NOMO-1 treated with dmso at 0.1 percent for 144 hours (cell line): ENCODE data around the gene SOX5.
"Not testable (repeated sequence)": the region's sequence is repeated elsewhere in the genome, so short reads cannot be mapped to it uniquely, and the experiment has no call there.

Experiments used
- DNase-seq: peaks from one replicate; lab custom pipeline; 2025; ENCODE audit not compliant: unreplicated experiment; lab: John Stamatoyannopoulos, UW

SOX5 gene

DNA sequence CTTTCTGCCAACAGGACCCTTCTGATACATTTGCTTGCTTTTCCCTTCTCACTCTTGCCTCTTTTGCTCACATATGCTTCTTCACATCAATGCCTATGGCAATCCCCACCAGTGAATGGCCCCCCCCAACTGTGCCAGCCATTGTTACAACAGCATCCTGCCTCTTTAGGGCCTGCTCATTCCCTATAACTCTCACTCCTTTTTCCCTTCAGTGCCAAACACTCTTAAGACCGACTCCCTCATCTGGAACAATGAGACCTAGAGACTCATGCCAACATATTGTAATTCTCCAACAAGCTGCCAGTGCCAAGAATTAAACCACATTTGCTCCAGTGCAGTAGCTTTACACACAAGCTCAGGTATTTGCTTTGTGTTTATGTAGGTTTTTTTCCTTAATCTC, 189.0 kb downstream of the SOX5 start:
- no peak for DNase-seq

DNA sequence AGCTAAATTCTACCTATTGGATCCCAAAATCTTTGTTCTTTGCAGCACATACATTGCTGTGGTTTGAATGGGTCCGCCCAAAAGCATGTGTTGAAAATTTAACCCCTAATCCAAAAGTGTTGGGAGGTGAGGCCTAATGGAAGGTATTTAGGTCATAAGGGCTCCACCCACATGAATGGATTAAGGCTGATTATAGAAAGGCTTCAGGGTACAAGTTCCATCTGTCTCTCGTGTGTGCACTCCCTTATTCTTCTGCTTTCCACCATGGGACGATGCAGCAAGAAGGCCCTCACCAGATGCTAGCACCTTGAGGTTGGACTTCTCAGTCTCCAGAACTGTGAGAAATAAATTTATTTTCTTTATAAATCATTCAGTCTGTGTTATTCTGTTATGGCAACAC, 190.9 kb downstream of the SOX5 start:
- no peak for DNase-seq

DNA sequence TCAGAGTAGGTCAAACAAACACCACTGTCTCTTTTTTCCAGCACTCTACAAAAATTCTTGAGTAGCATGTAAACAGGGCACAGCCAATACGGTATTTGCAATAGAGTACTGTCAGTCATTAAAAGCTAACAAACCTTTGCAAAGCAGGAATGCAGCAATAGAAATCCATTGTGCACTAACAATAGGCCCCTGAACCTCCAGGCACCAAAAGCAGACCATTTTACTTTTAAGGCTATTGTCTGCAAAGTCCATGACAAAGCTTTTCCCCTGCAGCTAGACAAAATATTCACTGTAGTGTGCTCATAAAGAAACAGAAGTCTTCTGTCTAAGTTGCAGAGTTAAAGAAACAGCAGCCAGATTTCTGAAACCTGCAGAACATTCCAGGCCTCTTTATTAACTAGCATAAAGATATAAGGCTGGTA, 191.9 kb downstream of the SOX5 start:
- DNase-seq, result no peak

DNA sequence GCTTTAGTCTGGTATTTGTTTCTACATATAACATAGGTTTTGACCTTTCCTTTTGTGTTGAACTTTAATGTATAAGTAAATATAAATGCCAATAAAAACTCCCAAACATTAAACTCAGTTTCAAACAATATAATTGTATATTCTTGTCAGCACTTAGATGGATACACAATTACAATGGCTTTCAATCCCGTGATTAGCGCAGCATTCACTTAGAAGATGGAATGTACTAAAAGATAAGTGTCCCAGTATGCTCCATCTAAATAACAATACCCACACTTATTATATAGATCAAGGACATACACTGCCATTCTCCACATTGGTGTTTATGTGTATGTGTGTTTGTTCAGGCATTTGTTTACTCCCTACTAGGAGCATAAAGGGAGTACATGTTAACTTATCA, 193.1 kb downstream of the SOX5 start:
- no peak for DNase-seq

DNA sequence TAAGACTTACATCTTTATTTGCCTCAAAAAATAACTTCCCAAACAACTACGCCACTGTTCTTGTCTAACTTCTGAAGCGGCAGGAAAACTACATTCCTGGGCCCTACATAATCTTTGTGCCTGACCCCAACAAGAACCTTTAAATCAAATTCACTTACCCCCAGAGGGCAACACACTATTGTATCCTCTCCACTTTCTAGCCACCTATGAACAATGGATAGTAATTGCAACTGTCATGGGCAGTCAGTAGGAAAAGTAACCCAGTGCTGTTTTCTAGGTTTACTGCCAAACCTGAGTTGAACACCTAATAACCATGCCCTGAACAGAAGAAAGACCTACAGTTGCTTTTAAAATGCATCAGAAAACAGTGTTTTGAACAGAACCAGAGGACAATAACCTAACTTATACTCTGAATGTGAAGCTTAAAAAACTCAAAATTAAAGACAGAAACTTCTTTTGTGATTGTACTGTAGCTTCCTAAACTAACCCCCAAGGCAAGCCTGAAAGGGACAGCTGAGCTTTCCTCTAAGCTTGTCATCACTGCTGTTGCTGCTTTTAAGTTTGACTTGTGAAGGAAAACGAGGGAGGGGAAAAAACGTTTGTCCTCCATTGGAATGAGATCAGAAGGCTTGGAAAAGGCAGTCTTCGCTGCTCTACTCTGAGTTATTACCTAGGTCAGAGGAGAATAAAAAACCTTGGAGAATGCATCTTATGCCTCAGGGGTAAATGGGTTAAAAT, 195.7 kb downstream of the SOX5 start:
- DNase-seq, result no peak

DNA sequence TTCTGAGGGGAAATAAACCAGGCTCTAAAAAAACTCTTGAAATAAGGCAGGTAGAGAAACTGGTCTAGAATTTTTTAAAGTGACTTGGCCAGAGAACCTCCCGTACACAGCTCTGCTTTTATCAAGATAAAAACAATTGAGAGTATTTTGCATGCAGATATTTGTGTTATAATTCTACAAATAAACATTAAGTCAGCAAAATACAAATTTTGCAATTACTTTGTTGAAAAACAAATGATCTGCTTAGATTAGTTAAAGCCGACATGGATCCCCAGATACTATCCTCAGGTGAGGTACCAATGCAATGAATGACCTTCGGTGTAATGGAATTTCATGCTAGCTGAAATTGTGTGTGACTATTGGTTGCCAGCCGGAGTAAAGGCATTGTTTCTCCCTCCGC, 197.2 kb downstream of the SOX5 start:
- no peak for DNase-seq

DNA sequence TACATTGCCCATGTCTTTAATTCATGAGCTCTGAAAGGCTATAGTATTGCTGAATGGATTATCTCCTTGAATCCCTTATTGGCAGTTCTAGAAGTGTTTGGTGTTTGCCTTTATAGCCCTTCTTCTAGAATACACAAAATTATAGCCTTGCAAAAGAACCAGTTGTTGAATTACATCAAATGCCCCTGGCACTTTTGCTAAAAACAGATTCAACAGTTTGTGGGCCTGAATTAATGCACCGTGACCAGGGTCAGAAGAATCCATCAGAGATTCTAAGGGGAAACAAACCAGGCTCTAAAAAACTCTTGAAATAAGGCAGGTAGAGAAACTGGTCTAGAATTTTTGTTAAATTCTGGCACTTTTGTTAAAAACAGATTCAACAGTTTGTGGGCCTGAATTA, 197.8 kb downstream of the SOX5 start:
- no peak for DNase-seq

DNA sequence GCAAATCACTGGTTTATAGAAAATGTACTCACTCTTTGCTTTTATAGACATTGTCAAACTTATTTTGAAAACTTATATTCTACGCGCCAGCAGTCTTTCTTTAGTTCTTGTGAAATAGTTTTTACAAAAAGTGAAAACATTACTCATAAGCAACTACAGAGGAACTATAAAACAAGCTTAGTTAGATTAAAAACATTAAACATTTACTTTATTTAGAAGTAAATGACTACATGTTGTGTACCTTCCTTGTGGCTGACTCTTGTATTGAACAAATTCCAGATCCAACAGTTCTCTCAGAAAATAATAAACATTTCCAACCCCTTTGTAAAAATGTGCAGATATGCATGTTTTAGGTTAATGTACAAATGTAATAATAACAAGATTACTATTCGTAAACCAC, 198.5 kb downstream of the SOX5 start:
- DNase-seq, result no peak

DNA sequence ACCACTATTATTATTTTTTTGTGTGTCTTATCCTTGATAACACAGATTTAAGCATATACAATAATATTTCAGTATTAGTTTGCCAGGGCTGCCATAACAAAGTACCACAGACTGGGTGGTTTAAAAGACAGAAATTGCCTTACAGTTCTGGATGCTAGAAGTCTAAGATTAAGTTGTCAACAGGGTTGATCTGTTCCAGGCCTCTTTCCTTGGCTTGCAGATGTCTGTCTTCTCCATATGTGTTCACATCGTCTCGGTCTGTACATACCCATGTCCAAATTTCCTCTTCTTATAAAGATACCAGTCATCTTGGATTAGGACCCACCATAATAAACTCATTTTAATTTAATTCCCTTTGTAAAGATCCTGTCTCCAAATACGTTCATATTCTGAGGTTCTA, 204.8 kb downstream of the SOX5 start:
- no peak for DNase-seq

DNA sequence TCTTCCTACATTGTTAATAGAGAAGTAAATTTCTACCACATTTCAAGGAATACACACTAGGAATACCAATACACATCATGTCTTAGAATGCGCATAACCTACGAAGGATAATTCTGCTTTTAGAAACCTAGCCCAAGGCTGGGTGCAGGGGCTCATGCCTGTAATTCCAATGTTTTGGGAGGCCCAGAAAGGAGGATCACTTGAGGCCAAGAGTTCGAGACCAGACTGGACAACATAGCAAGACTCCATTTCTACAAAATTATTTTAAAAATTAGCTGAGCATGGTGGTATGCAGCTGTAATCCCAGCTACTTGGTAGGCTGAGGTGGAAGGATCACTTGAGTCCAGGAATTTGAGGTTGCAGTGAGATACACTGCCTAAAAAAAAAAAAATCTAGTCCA, 206.9 kb downstream of the SOX5 start:
- no peak for DNase-seq

DNA sequence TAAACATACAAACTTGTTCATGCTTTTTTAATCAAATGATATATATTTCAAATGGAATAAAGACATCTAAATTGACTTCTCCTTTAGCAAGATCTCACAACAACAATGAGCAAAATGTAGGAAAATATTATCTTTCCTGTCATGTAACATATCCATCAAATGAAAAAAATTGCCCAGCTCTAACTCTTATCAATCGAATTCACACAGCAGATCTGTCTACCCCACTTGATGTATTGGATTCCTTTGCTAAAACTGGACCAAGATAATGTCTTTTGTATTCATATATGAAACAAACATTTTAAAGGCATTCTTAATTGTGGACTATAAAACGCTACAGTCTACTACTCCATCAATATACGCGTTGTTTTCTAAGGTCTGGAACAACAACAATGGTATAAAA, 218.0 kb downstream of the SOX5 start:
- no peak for DNase-seq

DNA sequence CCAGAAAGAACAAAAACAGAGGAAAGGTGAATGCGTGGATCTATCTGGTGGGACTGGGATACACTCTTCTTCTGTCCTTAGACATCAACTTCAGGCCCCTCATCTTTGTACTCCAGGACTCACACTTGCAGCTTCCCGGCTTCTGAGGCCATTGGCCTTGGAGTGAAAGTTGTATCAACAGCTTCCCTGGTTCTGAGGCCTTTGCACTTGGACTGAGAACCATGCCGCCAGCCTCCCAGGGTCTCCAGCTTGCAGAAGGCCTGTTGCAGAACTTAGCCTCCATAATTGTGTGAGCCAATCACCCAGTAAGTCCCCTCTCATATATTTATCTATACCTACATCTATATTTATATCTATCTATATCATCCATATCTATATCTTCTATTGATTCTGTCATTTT, 218.4 kb downstream of the SOX5 start:
- DNase-seq, result no peak

DNA sequence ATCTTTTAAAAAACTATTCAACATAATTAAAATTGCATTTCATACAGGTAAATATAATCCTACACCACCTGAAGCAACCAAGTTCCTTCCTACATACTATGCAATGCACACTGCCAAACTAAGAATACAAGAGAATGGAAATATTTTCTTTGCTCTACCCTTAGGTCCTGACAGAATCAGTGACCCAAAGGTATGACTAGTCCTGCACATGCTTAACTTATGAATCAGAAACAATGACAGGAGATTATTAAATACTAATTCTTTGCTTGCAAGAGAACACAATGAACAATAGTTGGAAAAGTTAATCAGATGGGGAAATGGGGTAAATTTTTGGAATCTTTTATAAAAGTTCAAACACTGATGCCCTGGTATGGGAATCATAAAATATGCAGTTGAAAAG, 220.1 kb downstream of the SOX5 start:
- no peak for DNase-seq

DNA sequence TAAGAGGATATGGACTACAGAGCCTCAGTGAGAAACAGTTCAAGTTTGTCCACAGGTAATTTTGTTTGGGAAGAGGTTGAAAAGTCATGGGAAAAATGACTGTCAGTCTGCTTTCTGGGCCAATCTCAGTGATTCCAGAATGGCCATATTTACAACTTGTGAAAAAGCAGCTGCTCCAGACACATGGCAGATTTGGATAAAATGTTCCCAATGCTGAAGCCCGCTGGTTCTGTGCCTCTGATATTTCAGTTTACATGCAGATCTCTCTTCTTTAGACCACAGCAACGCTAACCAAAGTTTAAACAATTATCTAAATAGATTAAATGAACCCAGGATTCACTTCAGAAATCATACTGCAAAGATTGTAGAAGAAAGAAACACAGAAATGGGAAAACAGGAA, 222.8 kb downstream of the SOX5 start:
- DNase-seq, result no peak

DNA sequence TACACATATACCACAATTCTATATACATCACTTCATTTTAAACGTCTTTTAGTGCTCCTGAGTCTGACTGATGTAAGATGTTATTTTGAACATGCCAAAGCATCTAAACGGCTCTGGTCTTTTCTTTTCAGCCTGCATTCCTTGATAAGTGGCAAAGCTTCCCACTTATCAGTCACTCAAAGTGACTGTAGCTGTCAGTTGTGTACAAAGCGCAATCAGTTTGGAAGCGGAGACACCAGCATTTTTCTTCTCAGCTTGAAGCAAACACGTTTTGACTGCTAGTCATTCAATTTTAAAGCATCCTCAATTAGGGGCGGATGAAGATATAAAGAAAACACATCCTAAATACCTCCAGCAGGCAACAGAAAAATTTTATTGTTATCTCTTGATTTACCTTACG, 226.8 kb downstream of the SOX5 start:
- DNase-seq, result no peak

DNA sequence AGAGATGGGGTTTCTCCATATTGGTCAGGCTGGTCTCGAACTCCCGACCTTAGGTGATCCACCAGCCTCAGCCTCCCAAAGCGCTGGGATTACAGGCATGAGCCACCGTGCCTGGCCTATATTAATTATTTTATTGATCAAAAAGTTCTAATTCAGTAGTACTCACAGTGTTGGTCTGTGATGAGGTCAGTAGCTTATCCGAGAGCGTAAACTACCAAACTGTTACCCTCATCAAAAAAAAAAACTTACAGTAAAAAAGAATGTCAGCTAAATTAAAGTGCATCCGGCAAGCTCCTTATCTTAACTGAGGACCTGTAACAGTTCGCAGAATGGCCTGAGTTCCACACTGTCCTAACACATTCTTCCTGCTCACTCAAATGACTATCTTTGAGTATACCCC, 228.2 kb downstream of the SOX5 start:
- DNase-seq, result no peak

DNA sequence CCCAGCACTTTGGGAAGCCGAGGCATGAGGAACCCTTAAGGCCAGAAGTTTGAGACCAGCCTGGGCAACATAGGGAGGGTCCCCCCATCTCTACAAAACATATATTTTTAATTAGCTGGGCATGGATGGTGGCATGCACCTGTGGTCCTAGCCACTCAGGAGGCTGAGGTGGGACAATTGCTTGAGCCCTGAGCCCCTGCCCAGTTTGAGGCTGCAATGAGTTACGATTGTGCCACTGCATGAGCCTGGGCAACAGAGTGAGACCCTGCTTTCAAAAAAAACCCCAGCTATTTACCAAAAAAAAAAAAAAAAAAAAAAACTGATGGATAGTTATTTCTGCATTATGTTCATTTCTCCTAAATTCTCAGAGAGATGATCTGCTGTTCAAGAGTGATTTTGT, 230.0 kb downstream of the SOX5 start:
- no peak for DNase-seq

DNA sequence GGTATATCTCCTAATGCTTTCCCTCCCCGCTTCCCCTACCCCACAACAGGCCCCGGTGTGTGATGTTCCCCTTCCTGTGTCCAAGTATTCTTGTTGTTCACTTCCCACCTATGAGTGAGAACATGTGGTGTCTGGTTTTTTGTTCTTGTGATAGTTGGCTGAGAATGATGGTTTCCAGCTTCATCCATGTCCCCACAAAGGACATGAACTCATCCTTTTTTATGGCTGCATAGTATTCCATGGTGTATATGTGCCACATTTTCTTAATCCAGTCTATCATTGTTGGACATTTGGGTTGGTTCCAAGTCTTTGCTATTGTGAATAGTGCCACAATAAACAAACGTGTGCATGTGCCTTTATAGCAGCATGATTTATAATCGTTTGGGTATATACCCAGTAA, 239.1 kb downstream of the SOX5 start:
- not testable (repeated sequence) for DNase-seq

DNA sequence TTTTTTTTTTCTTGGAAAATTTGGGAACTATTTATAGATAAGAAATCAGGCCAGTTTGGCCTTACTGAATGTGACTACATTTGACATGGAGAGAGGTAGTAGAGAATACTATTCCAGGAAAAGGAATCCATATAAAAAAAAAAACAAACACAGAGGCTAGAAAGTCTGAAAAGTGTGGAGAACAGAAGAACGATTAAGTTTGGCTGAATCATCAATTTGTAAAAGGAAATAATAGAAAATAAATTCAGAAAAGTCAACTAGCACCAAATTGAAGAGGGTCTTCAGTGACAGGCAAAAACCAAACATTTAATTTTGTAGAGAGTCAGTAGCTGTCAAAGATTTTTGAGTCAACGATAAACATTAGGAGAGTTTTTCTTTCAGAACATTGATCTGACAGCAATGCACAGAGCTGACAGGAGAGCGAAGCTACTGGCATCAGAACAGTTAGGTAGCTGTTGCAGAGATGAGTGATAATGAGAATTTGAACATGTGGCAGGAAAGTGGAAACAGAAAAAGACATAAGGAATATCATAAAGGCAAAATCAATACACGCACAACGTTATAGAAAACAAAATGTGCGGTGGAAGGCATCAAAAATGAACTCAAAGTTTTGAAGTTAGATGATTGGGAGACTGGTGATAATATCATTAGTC, 241.2 kb downstream of the SOX5 start:
- no peak for DNase-seq

DNA sequence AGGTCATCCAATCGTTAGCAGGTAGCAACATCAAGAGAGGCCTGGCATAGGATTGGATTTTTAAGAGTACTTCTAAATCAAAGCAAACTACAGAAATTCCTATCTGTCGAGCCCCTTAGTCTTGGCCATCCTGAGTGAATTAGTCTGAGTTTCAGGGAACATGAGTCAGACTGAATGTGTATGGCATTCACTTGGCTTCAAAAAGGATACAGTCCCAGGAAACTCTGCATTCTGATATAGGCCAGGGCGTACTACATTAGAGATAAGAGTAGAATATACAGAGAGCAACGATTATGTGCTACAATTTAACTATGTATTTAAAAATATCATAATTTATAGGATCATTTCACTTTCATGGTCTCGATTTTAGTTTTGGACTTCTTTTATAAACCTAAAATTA, 242.2 kb downstream of the SOX5 start:
- no peak for DNase-seq

DNA sequence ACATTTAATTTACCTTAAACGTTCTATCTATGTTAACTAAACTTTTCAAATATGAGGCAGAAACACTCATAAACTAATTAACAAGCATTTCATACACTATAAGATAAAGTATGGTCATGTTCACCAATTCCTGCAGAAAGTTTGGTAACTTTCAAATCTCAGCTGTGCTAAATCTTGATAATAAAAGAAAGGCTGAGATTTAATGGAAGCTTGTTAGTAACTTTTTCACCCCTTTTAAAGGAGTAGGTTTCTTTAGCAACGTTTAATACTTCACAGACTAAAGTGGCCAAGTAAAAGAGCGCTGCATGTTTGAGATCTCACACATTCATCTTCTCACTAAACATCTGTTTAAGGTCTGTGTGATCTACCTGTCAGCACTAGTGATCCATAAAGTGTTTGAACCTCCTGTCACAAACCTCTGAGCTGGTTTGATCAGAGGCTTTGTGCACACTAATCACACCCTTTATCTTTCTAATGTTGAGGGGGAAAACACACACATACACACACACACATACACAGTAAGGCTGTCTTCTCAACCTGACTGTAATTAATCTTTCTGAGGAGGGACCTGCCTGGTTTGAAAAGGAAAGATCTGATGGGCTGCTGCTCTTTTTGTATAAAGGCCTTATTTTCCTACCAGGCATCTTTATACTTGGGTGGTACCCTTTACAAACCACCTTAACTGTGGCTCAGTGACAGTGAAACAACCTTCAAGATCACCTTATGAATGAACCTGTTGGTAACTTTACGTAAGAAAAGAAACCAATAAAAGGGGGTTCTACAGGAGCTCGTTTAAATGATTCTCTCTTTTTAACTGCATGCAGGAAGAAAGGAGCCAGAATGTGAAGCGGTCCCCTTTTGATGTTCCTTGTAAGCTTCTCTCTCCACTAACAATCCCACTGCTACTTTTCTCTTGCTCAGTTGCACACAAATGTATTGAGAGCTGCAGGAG, 244.2 kb downstream of the SOX5 start:
- no peak for DNase-seq

DNA sequence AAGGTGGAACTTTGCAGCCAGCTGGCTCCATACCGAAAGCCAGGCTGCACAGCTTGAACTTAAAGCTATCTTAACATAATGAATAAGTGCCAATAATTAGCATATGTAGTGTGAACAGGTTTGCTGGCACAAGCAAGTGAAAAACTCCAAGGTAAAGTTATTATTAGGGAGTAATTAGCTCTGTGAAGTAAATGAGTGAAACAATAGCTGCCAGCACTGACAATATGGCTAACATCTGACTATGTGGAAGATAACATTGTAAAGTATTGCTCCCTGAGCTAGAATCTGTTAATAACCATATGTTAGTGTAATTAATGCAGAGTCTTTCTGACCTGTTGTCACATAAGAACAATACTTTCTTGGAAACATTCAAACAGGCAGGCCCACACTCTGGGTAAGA, 246.4 kb downstream of the SOX5 start:
- DNase-seq, result no peak
